ELF-1 (cell line): ENCODE data around the gene SLC25A29.
"Not testable (repeated sequence)": the region's sequence is repeated elsewhere in the genome, so short reads cannot be mapped to it uniquely, and the experiment has no call there.

Source experiments
- DNase-seq: peaks from one replicate; pipeline ENCODE4 v3.0.0-alpha.2; 2016; ENCODE audit warnings: low read depth, low spot score

Gene SLC25A29, protein sequence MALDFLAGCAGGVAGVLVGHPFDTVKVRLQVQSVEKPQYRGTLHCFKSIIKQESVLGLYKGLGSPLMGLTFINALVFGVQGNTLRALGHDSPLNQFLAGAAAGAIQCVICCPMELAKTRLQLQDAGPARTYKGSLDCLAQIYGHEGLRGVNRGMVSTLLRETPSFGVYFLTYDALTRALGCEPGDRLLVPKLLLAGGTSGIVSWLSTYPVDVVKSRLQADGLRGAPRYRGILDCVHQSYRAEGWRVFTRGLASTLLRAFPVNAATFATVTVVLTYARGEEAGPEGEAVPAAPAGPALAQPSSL

GRCh38 chr14:100306101-100306997 is at the start of gene SLC25A29:
Gene SLC25A29 (minus strand): TSS chr14:100306444. CDS start chr14:100306232, 212 bp downstream.
- peak; percentile 85 for DNase-seq

DNA sequence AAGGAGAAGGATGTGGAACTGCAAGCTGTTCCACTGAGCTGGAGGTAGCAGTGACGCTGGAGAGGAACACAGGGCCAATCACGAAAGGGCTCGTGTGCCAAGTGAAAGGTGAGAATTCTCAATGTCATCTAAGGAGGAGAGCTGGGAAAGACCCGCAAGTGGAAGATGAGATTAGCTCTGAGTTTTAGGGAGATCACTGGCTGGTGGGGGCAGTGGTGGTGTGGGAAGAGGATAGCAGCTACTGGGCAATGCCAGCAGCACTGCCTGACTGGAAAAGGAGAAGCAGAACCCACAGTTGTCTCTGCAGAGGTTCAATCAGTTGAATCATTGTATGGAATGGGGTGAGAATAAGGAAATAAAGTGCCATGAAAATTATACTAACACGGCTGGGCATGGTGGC is 44.7 kb upstream of the SLC25A29 start:
- DNase-seq: no peak

DNA sequence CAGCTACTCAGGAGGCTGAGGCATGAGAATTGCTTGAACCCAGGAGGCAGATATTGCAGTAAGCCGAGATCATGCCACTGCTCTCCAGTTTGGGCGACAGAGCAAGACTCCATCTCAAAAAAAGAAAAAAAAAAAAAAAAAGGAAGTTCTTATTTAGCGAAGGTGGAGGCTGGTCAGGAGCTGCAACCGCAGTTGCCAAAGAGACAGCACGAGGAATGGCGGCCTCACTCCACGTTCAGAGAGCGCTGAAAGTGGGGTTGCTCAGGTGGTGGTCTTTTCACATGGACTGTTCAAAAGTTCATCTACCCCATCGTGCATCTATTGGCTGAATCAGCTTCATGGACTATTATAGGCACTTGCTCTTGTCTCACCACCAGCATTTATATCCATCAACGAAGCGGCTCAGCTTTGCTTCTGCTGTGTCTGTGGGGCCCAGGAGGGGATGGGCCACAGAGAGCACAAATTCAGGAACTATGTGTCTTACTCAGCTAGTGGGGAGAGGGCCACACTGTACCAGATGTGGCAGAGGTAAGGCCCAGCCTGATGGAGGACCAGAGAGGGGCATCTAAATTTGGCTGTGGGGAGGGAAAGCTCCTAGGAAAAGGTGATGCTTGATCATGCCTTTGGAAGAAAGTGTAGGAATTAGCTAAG is 44.2 kb upstream of the SLC25A29 start:
- no peak for DNase-seq

GRCh38 chr14:100348784-100349685 is 42.8 kb upstream of the SLC25A29 start:
- no peak for DNase-seq

DNA sequence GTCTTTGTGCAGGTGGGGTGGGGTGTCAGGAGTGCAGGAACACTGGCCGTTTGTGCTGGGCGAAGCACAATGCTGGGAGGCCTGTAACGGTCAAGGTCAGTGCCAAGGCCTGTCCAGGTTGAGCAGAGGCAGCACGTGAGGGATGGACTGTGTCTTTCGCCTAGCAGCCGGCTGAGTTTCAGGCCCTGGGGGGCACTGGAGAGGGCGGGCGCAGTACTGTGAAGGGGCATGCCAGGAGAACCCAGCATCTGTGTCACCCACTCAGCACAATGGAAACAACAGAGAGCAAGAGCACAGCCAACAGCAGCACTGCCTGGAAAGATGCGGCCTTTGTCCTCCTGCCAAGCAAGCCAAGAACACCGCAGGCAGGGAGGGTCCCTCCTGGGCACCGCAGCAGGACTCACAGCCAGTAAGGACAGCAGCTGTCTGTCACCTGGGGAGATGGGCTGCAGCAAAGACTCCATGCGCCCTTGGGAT is 42.0 kb upstream of the SLC25A29 start:
- no peak for DNase-seq

DNA sequence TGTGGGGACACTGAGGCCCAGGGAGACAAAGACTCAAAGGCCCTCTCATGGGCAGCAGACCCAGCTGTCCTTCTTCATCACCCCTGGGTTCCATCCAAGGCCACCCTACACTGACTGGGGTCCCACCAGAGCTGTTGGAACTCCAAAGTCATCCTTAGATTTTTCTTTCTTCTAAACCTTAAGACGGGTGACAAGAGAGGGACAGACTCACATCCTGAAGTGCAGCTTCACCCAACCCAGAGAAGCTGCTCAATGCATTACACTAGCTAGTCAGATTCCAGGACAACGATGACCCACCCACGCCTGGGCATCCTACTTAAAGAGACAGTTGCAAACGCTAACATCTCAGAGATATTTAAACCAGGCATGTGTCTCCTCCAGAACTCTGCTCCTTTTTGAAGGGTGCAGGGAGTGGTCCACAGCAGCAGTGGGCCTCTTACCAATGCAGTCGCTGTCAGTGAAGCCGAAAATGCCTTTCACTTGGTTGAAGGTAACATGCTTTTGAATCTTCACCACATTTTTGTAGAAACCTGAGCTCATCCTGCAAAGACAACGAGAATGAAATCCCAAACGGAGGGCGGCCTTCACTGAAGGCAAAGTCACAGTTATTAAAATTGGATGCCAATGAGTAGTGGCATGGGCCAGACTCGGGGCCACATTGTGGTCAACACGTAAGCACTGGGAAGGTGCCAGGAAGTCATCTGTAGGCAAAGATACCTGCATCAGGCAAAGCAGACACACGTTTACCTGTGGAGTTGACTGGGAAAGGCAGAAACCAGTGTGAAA is 40.3 kb upstream of the SLC25A29 start:
- no peak for DNase-seq

- DNase-seq: no peak
Measured at GRCh38 chr14:100345711-100346110, 39.5 kb upstream of the SLC25A29 start.

DNA sequence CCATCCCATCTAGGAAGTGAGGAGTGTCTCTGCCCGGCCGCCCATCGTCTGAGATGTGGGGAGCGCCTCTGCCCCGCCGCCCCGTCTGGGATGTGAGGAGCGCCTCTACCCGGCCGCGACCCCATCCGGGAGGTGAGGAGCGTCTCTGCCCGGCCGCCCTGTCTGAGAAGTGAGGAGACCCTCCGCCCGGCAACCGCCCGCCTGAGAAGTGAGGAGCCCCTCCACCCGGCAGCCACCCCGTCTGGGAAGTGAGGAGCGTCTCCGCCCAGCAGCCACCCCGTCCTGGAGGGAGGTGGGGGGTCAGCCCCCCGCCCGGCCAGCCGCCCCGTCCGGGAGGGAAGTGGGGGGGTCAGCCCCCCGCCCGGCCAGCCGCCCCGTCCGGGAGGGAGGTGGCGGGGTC is 38.4 kb upstream of the SLC25A29 start:
- DNase-seq: not testable (repeated sequence)

GRCh38 chr14:100342826-100343225 is 36.6 kb upstream of the SLC25A29 start:
- DNase-seq: not testable (repeated sequence)

DNA sequence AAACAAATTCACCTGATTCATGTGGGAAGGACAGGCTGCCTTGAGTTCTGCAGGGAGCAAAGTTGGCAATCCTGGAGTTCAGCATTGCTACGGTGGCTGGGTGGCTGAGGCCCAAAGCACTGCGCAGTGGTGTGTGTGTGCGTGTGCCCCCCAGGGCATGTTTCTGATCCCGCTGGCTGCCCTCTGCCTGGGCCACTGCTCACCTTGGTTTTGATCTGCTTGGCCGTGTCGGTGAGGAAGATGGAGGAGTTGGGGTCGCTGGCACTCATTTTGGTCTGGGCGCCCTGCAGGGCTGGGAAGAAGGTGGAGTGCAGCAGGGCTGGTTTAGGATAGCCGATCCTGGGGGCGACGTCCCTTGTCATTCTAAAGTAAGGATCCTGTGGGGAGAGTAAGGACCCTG is 36.0 kb upstream of the SLC25A29 start:
- DNase-seq: no peak

GRCh38 chr14:100341301-100342031 is 35.2 kb upstream of the SLC25A29 start:
- DNase-seq: no peak

DNA sequence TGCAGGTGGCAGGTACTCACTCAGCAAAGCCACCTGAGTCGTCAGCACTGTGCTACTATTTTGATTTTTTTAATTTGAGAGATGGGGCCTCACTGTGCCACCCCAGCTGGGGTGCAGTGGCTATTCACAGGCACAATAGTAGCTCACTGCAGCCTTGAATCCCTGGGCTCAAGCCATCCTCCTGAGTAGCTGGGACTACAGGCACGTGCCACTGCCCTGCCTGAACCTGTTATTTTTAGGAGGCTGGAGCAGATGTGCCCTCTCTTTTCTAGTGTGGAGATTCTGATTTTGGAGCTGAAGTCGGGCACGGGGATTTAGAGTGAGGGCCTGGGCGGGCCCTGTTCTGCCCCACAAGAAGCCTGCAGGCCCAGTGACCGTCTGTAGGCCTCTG is 34.2 kb upstream of the SLC25A29 start:
- DNase-seq: no peak

GRCh38 chr14:100339766-100340422 is 33.6 kb upstream of the SLC25A29 start:
- DNase-seq: no peak

GRCh38 chr14:100336618-100337530 is 30.6 kb upstream of the SLC25A29 start:
- DNase-seq: no peak

- DNase-seq: no peak
Measured at GRCh38 chr14:100334904-100335303, 28.7 kb upstream of the SLC25A29 start.

DNA sequence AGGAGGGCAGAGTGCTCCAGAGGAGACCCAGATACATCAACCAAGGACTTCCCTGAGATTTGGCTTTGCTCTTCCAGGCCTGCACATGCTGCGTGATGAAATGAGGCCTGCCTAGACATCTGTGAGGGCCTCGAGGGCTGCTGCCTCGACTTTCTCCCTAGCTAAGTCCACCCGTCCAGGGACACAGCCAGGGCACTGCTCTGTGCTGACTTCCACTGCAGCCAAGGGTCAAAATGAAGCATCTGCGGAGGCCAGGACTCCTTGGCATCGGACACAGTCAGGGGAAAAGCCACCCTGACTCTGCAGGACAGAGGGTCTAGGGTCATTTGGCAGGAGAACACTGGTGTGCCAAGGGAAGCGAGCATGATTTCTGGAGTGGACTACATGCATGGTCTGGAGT is 27.6 kb upstream of the SLC25A29 start:
- DNase-seq: no peak

DNA sequence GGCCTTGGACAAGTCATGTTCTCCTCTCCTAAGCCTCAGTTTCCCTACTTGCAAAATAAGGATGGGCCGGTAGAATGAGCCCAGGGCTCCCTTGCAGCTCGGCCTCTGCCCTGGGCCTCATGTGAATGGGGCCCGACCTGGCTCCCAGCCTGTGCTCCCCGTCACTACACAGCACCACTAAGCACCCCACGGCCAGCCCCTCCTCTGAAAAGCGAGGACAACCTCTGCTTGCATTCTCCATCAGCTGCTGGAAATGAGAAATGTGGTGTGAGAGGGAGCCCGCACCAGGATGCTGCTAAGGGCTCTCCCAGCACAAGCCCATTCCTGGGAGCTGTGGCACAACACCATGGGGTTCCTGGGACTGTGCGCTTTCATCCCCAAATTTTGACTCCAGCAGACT is 27.1 kb upstream of the SLC25A29 start:
- DNase-seq: no peak

- DNase-seq: no peak
Measured at GRCh38 chr14:100332797-100333196, 26.6 kb upstream of the SLC25A29 start.
